SK-N-SH treated with all-trans-retinoic acid at 6 μM for 48 hours (cell line): ENCODE measurements around the gene PLP2.
A peak's percentile ranks its signal among the peaks of the same experiment; 100 is the strongest.

ENCODE experiments used
- ATAC-seq: fragments of 200-7000 bp; cut with Tn5 transposase; 3 replicates; pipeline ENCODE4 v1.9.1; 2020; ENCODE audit warnings: mild to moderate bottlenecking, moderate library complexity
- ARNTL ChIP-seq: fragments of 450-650 bp; formaldehyde crosslinking; IDR thresholded peaks from 2 replicates; pipeline ENCODE4 v1.5.0; 2020; ENCODE audit warnings: low read depth, mild to moderate bottlenecking, moderate library complexity, borderline replicate concordance
- BACH2 ChIP-seq: fragments of 250-450 bp; sonication (Bioruptor Pico); IDR thresholded peaks from 2 replicates; pipeline ENCODE4 v1.9.0; 2021; ENCODE audit warnings: mild to moderate bottlenecking, borderline replicate concordance
- CREB5 ChIP-seq: fragments of 250-450 bp; sonication (Bioruptor Pico); IDR thresholded peaks from 2 replicates; pipeline ENCODE4 v1.5.1; 2020; ENCODE audit warnings: low read depth, mild to moderate bottlenecking, moderate library complexity
- CSDC2 ChIP-seq: fragments of 250-450 bp; sonication (Bioruptor Pico); IDR thresholded peaks from 2 replicates; pipeline ENCODE4 v1.5.0; 2020; ENCODE audit warnings: mild to moderate bottlenecking, moderate library complexity
- ESRRG ChIP-seq: fragments of 250-450 bp; sonication (Bioruptor Pico); IDR thresholded peaks from 2 replicates; pipeline ENCODE4 v1.6.1; 2021; ENCODE audit warnings: mild to moderate bottlenecking
- GLIS3 ChIP-seq: fragments of 250-450 bp; sonication (Bioruptor Pico); IDR thresholded peaks from 2 replicates; pipeline ENCODE4 v1.5.0; 2020; ENCODE audit warnings: mild to moderate bottlenecking, moderate library complexity
- ISL1 ChIP-seq: fragments of 250-450 bp; sonication (Bioruptor Pico); IDR thresholded peaks from 2 replicates; pipeline ENCODE4 v2.1.2; 2022; ENCODE audit warnings: mild to moderate bottlenecking, moderate library complexity
- OSR1 ChIP-seq: fragments of 250-450 bp; sonication (Bioruptor Pico); IDR thresholded peaks from 2 replicates; pipeline ENCODE4 v1.8.0; 2022; ENCODE audit warnings: moderate library complexity, mild to moderate bottlenecking, inconsistent platforms
- PATZ1 ChIP-seq: fragments of 250-450 bp; sonication (Bioruptor Pico); IDR thresholded peaks from 2 replicates; pipeline ENCODE4 v1.8.0; 2020; ENCODE audit warnings: mild to moderate bottlenecking, moderate library complexity, borderline replicate concordance
- POU6F1 ChIP-seq: fragments of 250-450 bp; sonication (Bioruptor Pico); IDR thresholded peaks from 2 replicates; pipeline ENCODE4 v1.8.0; 2021; ENCODE audit warnings: low read depth, mild to moderate bottlenecking, moderate library complexity, borderline replicate concordance
- PPARA ChIP-seq: fragments of 250-450 bp; sonication (Bioruptor Pico); IDR thresholded peaks from 2 replicates; pipeline ENCODE4 v1.5.0; 2020; ENCODE audit warnings: mild to moderate bottlenecking, borderline replicate concordance
- RARB ChIP-seq: fragments of 250-450 bp; sonication (Bioruptor Pico); IDR thresholded peaks from 2 replicates; pipeline ENCODE4 v1.8.0; 2021; ENCODE audit warnings: mild to moderate bottlenecking, moderate library complexity
- SNAI2 ChIP-seq: fragments of 250-450 bp; sonication (Bioruptor Pico); IDR thresholded peaks from 2 replicates; pipeline ENCODE4 v1.5.0; 2020; ENCODE audit warnings: mild to moderate bottlenecking, moderate library complexity
- TCF4 ChIP-seq: fragments of 250-450 bp; sonication (Bioruptor Pico); IDR thresholded peaks from 2 replicates; pipeline ENCODE4 v1.8.0; 2021; ENCODE audit warnings: mild to moderate bottlenecking, moderate library complexity, borderline replicate concordance
- TOX ChIP-seq: fragments of 250-450 bp; sonication (Bioruptor Pico); IDR thresholded peaks from 2 replicates; pipeline ENCODE4 v1.8.0; 2021; ENCODE audit warnings: mild to moderate bottlenecking, moderate library complexity, borderline replicate concordance
- ZC3H10 ChIP-seq: fragments of 250-450 bp; sonication (Bioruptor Pico); IDR thresholded peaks from 2 replicates; pipeline ENCODE4 v1.5.1; 2021; ENCODE audit warnings: mild to moderate bottlenecking, moderate library complexity
- ZFP3 ChIP-seq: fragments of 250-450 bp; sonication (Bioruptor Pico); IDR thresholded peaks from 2 replicates; pipeline ENCODE4 v1.5.0; 2020; ENCODE audit warnings: mild to moderate bottlenecking, moderate library complexity
- ZFP30 ChIP-seq: fragments of 450-650 bp; formaldehyde crosslinking; IDR thresholded peaks from 2 replicates; pipeline ENCODE4 v1.5.0; 2022; ENCODE audit warnings: mild to moderate bottlenecking, moderate library complexity
- ZNF565 ChIP-seq: fragments of 450-650 bp; formaldehyde crosslinking; conservative IDR thresholded peaks from 2 replicates; pipeline ENCODE4 v1.5.0; 2020; ENCODE audit warnings: low read depth, mild to moderate bottlenecking, moderate library complexity
- ZNF70 ChIP-seq: fragments of 450-650 bp; formaldehyde crosslinking; IDR thresholded peaks from 2 replicates; pipeline ENCODE4 v1.5.0; 2020; ENCODE audit warnings: mild to moderate bottlenecking, moderate library complexity
- ZNF8 ChIP-seq: fragments of 450-650 bp; formaldehyde crosslinking; IDR thresholded peaks from 2 replicates; pipeline ENCODE4 v1.5.0; 2020; ENCODE audit warnings: mild to moderate bottlenecking, moderate library complexity

PLP2 gene

GRCh38 chrX:49164589-49165360 lies 6.9 kb upstream of the PLP2 start:
- no peak for ATAC-seq
- TF ChIP-seq PPARA (CRISPR knock-in tag) (no peak), POU6F1 (CRISPR knock-in tag) (no peak), ZFP3 (CRISPR knock-in tag) (no peak), BACH2 (no peak), ESRRG (CRISPR knock-in tag) (no peak), TCF4 (CRISPR knock-in tag) (no peak), CSDC2 (no peak), RARB (no peak), ZC3H10 (CRISPR knock-in tag) (no peak), ZNF8 (CRISPR knock-in tag) (no peak), PATZ1 (CRISPR knock-in tag) (no peak), SNAI2 (CRISPR knock-in tag) (no peak)

- ATAC-seq: peak; percentile 8
- TF ChIP-seq ZC3H10 (CRISPR knock-in tag) (no peak), BACH2 (no peak), CREB5 (CRISPR knock-in tag) (no peak), ISL1 (CRISPR knock-in tag) (no peak), GLIS3 (no peak), OSR1 (CRISPR knock-in tag) (no peak), ZNF8 (CRISPR knock-in tag) (no peak), ARNTL (no peak), PATZ1 (CRISPR knock-in tag) (no peak)
Measured at GRCh38 chrX:49165901-49166881, 5.5 kb upstream of the PLP2 start.

- ATAC-seq: peak; percentile 59
- TF ChIP-seq ZNF565 (CRISPR knock-in tag) (no peak), ZC3H10 (CRISPR knock-in tag) (no peak), BACH2 (no peak), CREB5 (CRISPR knock-in tag) (no peak), POU6F1 (CRISPR knock-in tag) (no peak), RARB (no peak), SNAI2 (CRISPR knock-in tag) (no peak), GLIS3 (no peak), PATZ1 (CRISPR knock-in tag) (no peak), ZFP30 (CRISPR knock-in tag) (no peak), TOX (CRISPR knock-in tag) (no peak), ISL1 (CRISPR knock-in tag) (no peak), ESRRG (CRISPR knock-in tag) (no peak), ZNF70 (CRISPR knock-in tag) (no peak)
Measured at GRCh38 chrX:49166914-49167739, 4.6 kb upstream of the PLP2 start.
